Measurements from ENCODE around the gene TPD52L2.

Gene TPD52L2

DNA sequence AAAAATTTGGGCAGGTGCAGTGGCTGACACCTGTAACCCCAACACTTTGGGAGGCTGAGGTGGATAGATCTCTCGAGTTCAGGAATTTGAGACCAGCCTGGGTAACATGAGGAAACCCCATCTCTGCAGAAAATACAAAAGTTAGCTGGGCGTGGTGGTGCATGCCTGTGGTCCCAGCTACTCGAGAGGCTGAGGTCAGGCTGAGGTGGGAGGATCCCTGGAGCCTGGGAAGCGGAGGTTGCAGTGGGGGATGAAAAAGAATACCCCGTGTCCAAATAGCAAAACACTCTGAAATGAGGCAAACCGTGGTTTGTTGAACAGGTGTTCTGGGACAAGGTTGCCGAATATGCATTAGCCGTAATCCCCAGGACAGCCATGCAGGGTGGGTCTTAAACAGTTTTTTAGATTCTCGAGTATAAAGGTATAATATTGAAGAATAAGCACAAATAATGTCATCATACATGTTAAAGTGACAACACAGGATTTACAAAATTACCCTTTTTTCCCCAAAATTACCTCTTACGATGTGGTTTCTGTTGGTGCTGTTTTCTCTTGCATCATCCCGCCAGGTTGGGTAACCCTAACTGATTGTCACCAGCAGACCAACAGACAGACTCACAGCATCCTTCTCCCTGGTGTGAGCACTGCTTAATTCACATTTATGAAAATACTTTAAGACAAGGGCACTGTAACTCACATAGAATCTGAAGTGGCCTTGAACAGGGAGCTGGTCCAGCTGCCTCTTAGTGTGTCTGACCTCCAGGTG, 38.9 kb downstream of the TPD52L2 start:
- Histone ChIP-seq H2BK12ac (ENCODE audit: low read length in 2 of 2) (no peak overlapping the region), H4K91ac (ENCODE audit: low read length) (no peak overlapping the region), H3K4me2 (ENCODE audit: low read length, poor library complexity, severe bottlenecking) (no peak overlapping the region), H4K8ac (ENCODE audit: low read length) (no peak overlapping the region), H2AFZ (ENCODE audit: low read depth, low read length) (no peak overlapping the region), H3K27ac (ENCODE audit: low read length, poor library complexity, severe bottlenecking) (no peak overlapping the region), H3K27me3 (ENCODE audit: control insufficient read depth in 1 of 2, insufficient read depth in 1 of 2, low read length in 2 of 2) (no peaks in the 10 kb centered on the region), H2BK5ac (ENCODE audit: low read depth, low read length, poor library complexity, severe bottlenecking) (no peak overlapping the region), H3K79me1 (replicated peaks; ENCODE audit: low read length, poor library complexity, severe bottlenecking) (peaks cover 2% of the 10 kb centered on the region), H3K4ac (ENCODE audit: low read depth in 1 of 2, low read length in 2 of 2) (no peak overlapping the region), H3K4me3 (ENCODE audit: insufficient read depth in 1 of 2, low read depth in 1 of 2, low read length in 2 of 2) (no peak overlapping the region), H3K18ac (ENCODE audit: low read depth in 1 of 2, low read length in 2 of 2) (no peak overlapping the region), H2BK120ac (ENCODE audit: low read depth, low read length) (no peak overlapping the region), H2BK15ac (ENCODE audit: low read depth, poor library complexity, severe bottlenecking) (no peak overlapping the region), H3K36me3 (ENCODE audit: control insufficient read depth in 1 of 2, insufficient read depth in 2 of 2, low read depth in 1 of 2, low read length in 2 of 2) (peaks cover 9 to 18% of the 10 kb centered on the region in 2 experiments), H3K14ac (ENCODE audit: low read length in 2 of 2) (no peak overlapping the region), H2AK5ac (ENCODE audit: low read length, severe bottlenecking) (no peak overlapping the region), H3K23ac (ENCODE audit: low read length in 2 of 2) (no peak overlapping the region), H3K4me1 (ENCODE audit: control insufficient read depth, insufficient read depth, low read depth, low read length) (peaks cover 9% of the 10 kb centered on the region), H3K9me3 (ENCODE audit: control insufficient read depth, low read length) (no peaks in the 10 kb centered on the region), H3K9ac (ENCODE audit: low read length) (no peak overlapping the region)
- WGBS, result 90% methylated on average over 10 of the region's 11 CpGs
- no peak for DNase-seq

DNA sequence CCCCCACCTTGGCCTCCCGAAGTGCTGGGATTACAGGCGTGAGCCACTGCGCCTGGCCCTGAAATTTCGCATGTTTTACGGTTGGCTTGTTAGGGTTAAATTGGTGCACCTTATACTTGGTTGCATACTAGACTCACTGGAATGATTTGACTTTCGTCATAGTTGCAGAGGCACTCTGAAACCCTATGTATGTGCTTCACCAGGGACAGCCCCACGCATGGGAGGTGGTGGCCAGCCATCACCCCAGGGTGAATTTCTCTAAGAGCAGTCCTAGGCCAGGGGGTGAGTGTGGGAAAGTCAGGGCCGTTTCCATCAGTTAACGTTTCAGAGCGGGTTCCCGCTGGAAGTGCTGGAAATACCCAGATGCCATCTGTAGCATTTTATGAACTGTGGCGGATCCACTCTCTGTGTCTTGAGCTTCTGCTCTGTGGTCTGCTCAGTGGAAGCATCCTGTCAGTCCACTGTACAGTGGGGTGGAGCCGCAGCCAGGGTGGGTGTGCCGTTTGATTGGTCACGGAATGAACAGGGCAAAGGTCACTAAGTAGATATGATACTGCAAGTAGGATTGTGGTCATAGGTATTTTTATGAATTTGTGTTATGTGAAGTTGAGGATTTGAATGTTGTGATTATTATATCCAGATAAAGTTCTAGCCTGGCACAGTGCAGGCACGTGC, 43.1 kb downstream of the TPD52L2 start:
- Histone ChIP-seq H2BK15ac (ENCODE audit: low read depth, poor library complexity, severe bottlenecking) (no peak overlapping the region), H3K27ac (ENCODE audit: low read length, poor library complexity, severe bottlenecking) (no peak overlapping the region), H2AFZ (ENCODE audit: low read depth, low read length) (no peak overlapping the region), H3K18ac (ENCODE audit: low read depth in 1 of 2, low read length in 2 of 2) (no peak overlapping the region), H3K79me1 (replicated peaks; ENCODE audit: low read length, poor library complexity, severe bottlenecking) (peaks cover 3% of the 10 kb centered on the region), H3K9me3 (ENCODE audit: control insufficient read depth, low read length) (no peaks in the 10 kb centered on the region), H3K23ac (ENCODE audit: low read length in 2 of 2) (no peak overlapping the region), H3K14ac (ENCODE audit: low read length in 2 of 2) (no peak overlapping the region), H3K4me1 (ENCODE audit: control insufficient read depth, insufficient read depth, low read depth, low read length) (peaks cover 25% of the 10 kb centered on the region), H3K4me2 (ENCODE audit: low read length, poor library complexity, severe bottlenecking) (no peak overlapping the region), H2BK120ac (ENCODE audit: low read depth, low read length) (no peak overlapping the region), H2BK12ac (ENCODE audit: low read length in 2 of 2) (peak overlapping the region in 1 of 2 experiments; percentile 15), H4K91ac (ENCODE audit: low read length) (no peak overlapping the region), H3K27me3 (ENCODE audit: control insufficient read depth in 1 of 2, insufficient read depth in 1 of 2, low read length in 2 of 2) (no peaks in the 10 kb centered on the region), H3K36me3 (ENCODE audit: control insufficient read depth in 1 of 2, insufficient read depth in 2 of 2, low read depth in 1 of 2, low read length in 2 of 2) (peaks cover 2 to 14% of the 10 kb centered on the region in 2 experiments), H3K4me3 (ENCODE audit: insufficient read depth in 1 of 2, low read depth in 1 of 2, low read length in 2 of 2) (no peak overlapping the region), H2BK5ac (ENCODE audit: low read depth, low read length, poor library complexity, severe bottlenecking) (no peak overlapping the region), H4K8ac (ENCODE audit: low read length) (peak overlapping the region; percentile 29), H2AK5ac (ENCODE audit: low read length, severe bottlenecking) (no peak overlapping the region), H3K9ac (ENCODE audit: low read length) (no peak overlapping the region), H3K4ac (ENCODE audit: low read depth in 1 of 2, low read length in 2 of 2) (no peak overlapping the region)
- DNase-seq, result peak; percentile 18
- 94% methylated on average over 16 of the region's 16 CpGs for WGBS

DNA sequence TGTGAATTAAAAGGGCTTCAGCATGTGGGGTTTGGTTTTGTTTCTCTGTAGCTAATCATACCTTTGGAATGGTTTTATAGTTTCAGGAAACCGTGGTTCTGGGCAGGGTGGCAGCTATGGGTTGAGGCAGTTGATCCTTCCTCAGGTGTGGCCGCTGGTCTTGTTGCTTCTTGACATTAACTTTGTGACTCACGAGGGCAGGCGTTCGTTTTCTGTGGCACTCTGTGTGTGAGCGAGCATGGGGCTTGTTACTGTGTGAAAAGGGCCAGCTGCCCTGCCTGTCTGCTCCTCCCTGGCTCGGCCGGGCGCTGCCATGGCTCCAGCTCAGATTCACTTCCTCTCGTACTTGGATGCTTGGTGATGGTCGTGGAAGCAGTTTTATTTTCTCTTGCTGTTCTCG, 46.1 kb downstream of the TPD52L2 start:
- DNase-seq, result no peak
- no peak overlapping the region for H3K14ac ChIP-seq (ENCODE audit: low read length in 2 of 2)
- no peak overlapping the region for H3K18ac ChIP-seq (ENCODE audit: low read depth in 1 of 2, low read length in 2 of 2)
- H3K9me3 ChIP-seq (ENCODE audit: control insufficient read depth, low read length), result no peaks in the 10 kb centered on the region
- peaks cover 0 to 21% of the 10 kb centered on the region in 2 experiments for H3K36me3 ChIP-seq (ENCODE audit: control insufficient read depth in 1 of 2, insufficient read depth in 2 of 2, low read depth in 1 of 2, low read length in 2 of 2)
- peak overlapping the region in 1 of 2 experiments; percentile 33 for H3K4ac ChIP-seq (ENCODE audit: low read depth in 1 of 2, low read length in 2 of 2)
- H2BK15ac ChIP-seq (ENCODE audit: low read depth, poor library complexity, severe bottlenecking), result no peak overlapping the region
- no peak overlapping the region for H2BK120ac ChIP-seq (ENCODE audit: low read depth, low read length)
- H3K4me1 ChIP-seq (ENCODE audit: control insufficient read depth, insufficient read depth, low read depth, low read length), result peaks cover 32% of the 10 kb centered on the region
- H2BK5ac ChIP-seq (ENCODE audit: low read depth, low read length, poor library complexity, severe bottlenecking), result no peak overlapping the region
- no peak overlapping the region for H4K91ac ChIP-seq (ENCODE audit: low read length)
- H4K8ac ChIP-seq (ENCODE audit: low read length), result no peak overlapping the region
- peak overlapping the region; percentile 2 for H3K27ac ChIP-seq (ENCODE audit: low read length, poor library complexity, severe bottlenecking)
- no peak overlapping the region for H3K23ac ChIP-seq (ENCODE audit: low read length in 2 of 2)
- no peak overlapping the region for H3K4me3 ChIP-seq (ENCODE audit: insufficient read depth in 1 of 2, low read depth in 1 of 2, low read length in 2 of 2)
- H3K4me2 ChIP-seq (ENCODE audit: low read length, poor library complexity, severe bottlenecking), result no peak overlapping the region
- no peaks in the 10 kb centered on the region for H3K27me3 ChIP-seq (ENCODE audit: control insufficient read depth in 1 of 2, insufficient read depth in 1 of 2, low read length in 2 of 2)
- H3K9ac ChIP-seq (ENCODE audit: low read length), result no peak overlapping the region
- peaks cover 7% of the 10 kb centered on the region for H3K79me1 ChIP-seq (replicated peaks; ENCODE audit: low read length, poor library complexity, severe bottlenecking)
- H2AFZ ChIP-seq (ENCODE audit: low read depth, low read length), result no peak overlapping the region
- no peak overlapping the region for H2BK12ac ChIP-seq (ENCODE audit: low read length in 2 of 2)
- 83% methylated on average over 12 of the region's 12 CpGs for WGBS
- H2AK5ac ChIP-seq (ENCODE audit: low read length, severe bottlenecking), result peak overlapping the region; percentile 38

DNA sequence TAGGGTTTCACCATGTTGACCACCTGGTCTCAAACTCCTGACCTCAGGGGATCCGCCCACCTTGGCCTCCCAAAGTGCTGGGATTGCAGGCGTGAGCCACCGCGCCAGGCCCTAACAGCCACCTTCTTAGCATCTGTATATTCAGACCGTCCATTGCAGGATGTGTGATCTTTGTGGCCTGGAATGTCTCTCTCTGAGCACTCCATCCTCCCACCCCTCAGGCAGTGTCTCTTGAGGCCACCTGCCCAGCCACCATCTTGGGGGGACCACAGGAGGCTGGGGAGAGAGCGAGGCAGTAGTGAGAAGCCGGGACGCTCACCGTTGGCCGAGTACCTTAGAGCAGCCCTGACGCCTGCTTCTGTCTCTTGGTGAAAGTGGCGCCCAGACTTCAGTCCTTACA, 48.7 kb downstream of the TPD52L2 start:
- no peak overlapping the region for H3K4me3 ChIP-seq (ENCODE audit: insufficient read depth in 1 of 2, low read depth in 1 of 2, low read length in 2 of 2)
- H3K9ac ChIP-seq (ENCODE audit: low read length), result no peak overlapping the region
- no peak overlapping the region for H3K23ac ChIP-seq (ENCODE audit: low read length in 2 of 2)
- no peak overlapping the region for H2BK12ac ChIP-seq (ENCODE audit: low read length in 2 of 2)
- H3K27ac ChIP-seq (ENCODE audit: low read length, poor library complexity, severe bottlenecking), result no peak overlapping the region
- no peak overlapping the region for H3K4ac ChIP-seq (ENCODE audit: low read depth in 1 of 2, low read length in 2 of 2)
- WGBS, result 96% methylated on average over 12 of the region's 12 CpGs
- H3K4me2 ChIP-seq (ENCODE audit: low read length, poor library complexity, severe bottlenecking), result no peak overlapping the region
- peaks cover 9% of the 10 kb centered on the region for H3K79me1 ChIP-seq (replicated peaks; ENCODE audit: low read length, poor library complexity, severe bottlenecking)
- H4K91ac ChIP-seq (ENCODE audit: low read length), result no peak overlapping the region
- H3K4me1 ChIP-seq (ENCODE audit: control insufficient read depth, insufficient read depth, low read depth, low read length), result peaks cover 31% of the 10 kb centered on the region
- no peak for DNase-seq
- H2BK5ac ChIP-seq (ENCODE audit: low read depth, low read length, poor library complexity, severe bottlenecking), result no peak overlapping the region
- no peak overlapping the region for H3K14ac ChIP-seq (ENCODE audit: low read length in 2 of 2)
- H2AK5ac ChIP-seq (ENCODE audit: low read length, severe bottlenecking), result peak overlapping the region; percentile 22
- H3K9me3 ChIP-seq (ENCODE audit: control insufficient read depth, low read length), result no peaks in the 10 kb centered on the region
- H2BK120ac ChIP-seq (ENCODE audit: low read depth, low read length), result no peak overlapping the region
- H3K27me3 ChIP-seq (ENCODE audit: control insufficient read depth in 1 of 2, insufficient read depth in 1 of 2, low read length in 2 of 2), result no peaks in the 10 kb centered on the region
- H3K36me3 ChIP-seq (ENCODE audit: control insufficient read depth in 1 of 2, insufficient read depth in 2 of 2, low read depth in 1 of 2, low read length in 2 of 2), result peaks cover 9 to 18% of the 10 kb centered on the region in 2 experiments
- no peak overlapping the region for H3K18ac ChIP-seq (ENCODE audit: low read depth in 1 of 2, low read length in 2 of 2)
- no peak overlapping the region for H4K8ac ChIP-seq (ENCODE audit: low read length)
- no peak overlapping the region for H2BK15ac ChIP-seq (ENCODE audit: low read depth, poor library complexity, severe bottlenecking)
- no peak overlapping the region for H2AFZ ChIP-seq (ENCODE audit: low read depth, low read length)

All from mesenchymal stem cell (in vitro differentiated cells and primary cell).